ENCODE results near the gene ANKS6. TPM values are rescaled to one million over a fixed set of nuclear protein-coding genes. Genes with fewer than 3 reads are reported as not detected.
A peak's percentile ranks its signal among the peaks of the same experiment; 100 is the strongest.

The ANKS6 gene
- total RNA-seq, 1 experiment from 2014 or later: 21.1 TPM

GRCh38 chr9:98727428-98727827, 68.9 kb downstream of the ANKS6 start:
- ChIA-PET POLR2A (no interaction called here), CTCF (no interaction called here)
- Mint-ChIP-seq H3K4me3 (ENCODE audit: unreplicated experiment) (no peak overlapping the region), H3K9me3 (ENCODE audit: unreplicated experiment) (no peaks in the 10 kb centered on the region), H3K4me1 (ENCODE audit: low read depth, unreplicated experiment) (no peaks in the 10 kb centered on the region), H3K27me3 (ENCODE audit: insufficient read depth, unreplicated experiment) (peaks cover 5% of the 10 kb centered on the region), H3K27ac (ENCODE audit: unreplicated experiment) (no peak overlapping the region), H3K36me3 (ENCODE audit: insufficient read depth, unreplicated experiment) (no peaks in the 10 kb centered on the region)
- Histone ChIP-seq H3K4me1 (no peaks in the 10 kb centered on the region), H3K9me3 (no peaks in the 10 kb centered on the region), H3K4me3 (ENCODE audit: low read depth, low read length) (no peak overlapping the region), H3K27me3 (replicated peaks; ENCODE audit: control insufficient read depth, insufficient read depth, low read length) (no peaks in the 10 kb centered on the region), H3K36me3 (ENCODE audit: control insufficient read depth, insufficient read depth, low read length) (no peaks in the 10 kb centered on the region)
- TF ChIP-seq CTCF (IDR thresholded peaks at IDR 0.05; ENCODE audit: insufficient read depth in 1 of 2, low read depth in 1 of 2, low read length in 1 of 2, severe bottlenecking in 1 of 2, unreplicated experiment in 1 of 2): no peak
- peak in 1 of 2 experiments; percentile 28 for DNase-seq
- BruUV-seq (replicated peaks): no TSS peak
- intact Hi-C loops (cut with micrococcal nuclease; ENCODE audit: unreplicated experiment): no loop called here

GRCh38 chr9:98726735-98727134, 69.6 kb downstream of the ANKS6 start:
- intact Hi-C loops (cut with micrococcal nuclease; ENCODE audit: unreplicated experiment): no loop called here
- no peaks in the 10 kb centered on the region for H3K27me3 ChIP-seq (replicated peaks; ENCODE audit: control insufficient read depth, insufficient read depth, low read length)
- Mint-ChIP-seq H3K4me1 (ENCODE audit: low read depth, unreplicated experiment) (no peaks in the 10 kb centered on the region), H3K27me3 (ENCODE audit: insufficient read depth, unreplicated experiment) (peaks cover 5% of the 10 kb centered on the region), H3K4me3 (ENCODE audit: unreplicated experiment) (no peak overlapping the region), H3K27ac (ENCODE audit: unreplicated experiment) (no peak overlapping the region), H3K9me3 (ENCODE audit: unreplicated experiment) (no peaks in the 10 kb centered on the region), H3K36me3 (ENCODE audit: insufficient read depth, unreplicated experiment) (no peaks in the 10 kb centered on the region)
- CTCF ChIA-PET: no interaction called here
- BruUV-seq (replicated peaks): no TSS peak
- H3K36me3 ChIP-seq (ENCODE audit: control insufficient read depth, insufficient read depth, low read length): no peaks in the 10 kb centered on the region
- no peaks in the 10 kb centered on the region for H3K4me1 ChIP-seq
- no peak for TF ChIP-seq CTCF (IDR thresholded peaks at IDR 0.05; ENCODE audit: insufficient read depth in 1 of 2, low read depth in 1 of 2, low read length in 1 of 2, severe bottlenecking in 1 of 2, unreplicated experiment in 1 of 2)
- POLR2A ChIA-PET: no interaction called here
- DNase-seq: peak in 1 of 2 experiments; percentile 5
- no peaks in the 10 kb centered on the region for H3K9me3 ChIP-seq
- no peak overlapping the region for H3K4me3 ChIP-seq (ENCODE audit: low read depth, low read length)

GRCh38 chr9:98724810-98725530, 71.4 kb downstream of the ANKS6 start:
- Mint-ChIP-seq H3K27me3 (ENCODE audit: insufficient read depth, unreplicated experiment) (peaks cover 5% of the 10 kb centered on the region), H3K4me1 (ENCODE audit: low read depth, unreplicated experiment) (no peaks in the 10 kb centered on the region), H3K27ac (ENCODE audit: unreplicated experiment) (no peak overlapping the region), H3K36me3 (ENCODE audit: insufficient read depth, unreplicated experiment) (no peaks in the 10 kb centered on the region), H3K4me3 (ENCODE audit: unreplicated experiment) (no peak overlapping the region), H3K9me3 (ENCODE audit: unreplicated experiment) (no peaks in the 10 kb centered on the region)
- Histone ChIP-seq H3K4me3 (ENCODE audit: low read depth, low read length) (no peak overlapping the region), H3K9me3 (no peaks in the 10 kb centered on the region), H3K36me3 (ENCODE audit: control insufficient read depth, insufficient read depth, low read length) (no peaks in the 10 kb centered on the region), H3K4me1 (no peaks in the 10 kb centered on the region), H3K27me3 (replicated peaks; ENCODE audit: control insufficient read depth, insufficient read depth, low read length) (no peaks in the 10 kb centered on the region)
- intact Hi-C loops (cut with micrococcal nuclease; ENCODE audit: unreplicated experiment): no loop called here
- ChIA-PET CTCF (interaction anchor here (0.5 to 1.2 kb wide), 2 partner anchors 27 to 707 kb away, joined by 3 read pairs; no protein-coding TSS in a partner anchor), POLR2A (no interaction called here)
- DNase-seq: peak in 1 of 2 experiments; percentile 12
- TF ChIP-seq CTCF (IDR thresholded peaks at IDR 0.05; ENCODE audit: insufficient read depth in 1 of 2, low read depth in 1 of 2, low read length in 1 of 2, severe bottlenecking in 1 of 2, unreplicated experiment in 1 of 2): no peak
- no TSS peak for BruUV-seq (replicated peaks)

All from Caco-2 (cell line).